Osteocyte (in vitro differentiated cells): ENCODE results near the gene WNT9A. TPM values are rescaled to one million over a fixed set of nuclear protein-coding genes. Genes with fewer than 3 reads are reported as not detected.
"Not testable (repeated sequence)": the region's sequence is repeated elsewhere in the genome, so short reads cannot be mapped to it uniquely, and the experiment has no call there.

ENCODE experiments used
- DNase-seq: peaks from one replicate; pipeline ENCODE4 v3.0.0; 2021; ENCODE audit warnings: mixed read lengths; ENCODE audit not compliant: unreplicated experiment; ENCODE audit errors: extremely low spot score
- H3K27ac Mint-ChIP-seq: one replicate; pipeline ENCODE4 v1.8.0; 2021; ENCODE audit warnings: mild to moderate bottlenecking, mixed read lengths; ENCODE audit not compliant: unreplicated experiment
- H3K27me3 Mint-ChIP-seq: one replicate; pipeline ENCODE4 v1.8.0; 2021; ENCODE audit warnings: mixed read lengths; ENCODE audit not compliant: unreplicated experiment
- H3K36me3 Mint-ChIP-seq: one replicate; pipeline ENCODE4 v1.8.0; 2021; ENCODE audit warnings: mixed read lengths; ENCODE audit not compliant: unreplicated experiment
- H3K4me1 Mint-ChIP-seq: one replicate; pipeline ENCODE4 v1.8.0; 2021; ENCODE audit warnings: mixed read lengths; ENCODE audit not compliant: unreplicated experiment
- H3K4me3 Mint-ChIP-seq: one replicate; pipeline ENCODE4 v1.8.0; 2021; ENCODE audit warnings: mild to moderate bottlenecking, moderate library complexity, mixed read lengths; ENCODE audit not compliant: unreplicated experiment
- H3K9me3 Mint-ChIP-seq: one replicate; pipeline ENCODE4 v1.8.0; 2021; ENCODE audit warnings: mixed read lengths; ENCODE audit not compliant: unreplicated experiment
- CTCF ChIP-seq: fragments of 200-600 bp; sonication (generic); IDR thresholded peaks from 2 replicates; pipeline ENCODE4 v1.5.0; 2021; ENCODE audit warnings: antibody characterized with exemption, mild to moderate bottlenecking, moderate library complexity
- total RNA-seq: library from RNA; stranded (reverse); gene quantifications from 2 replicates; pipeline ENCODE4 v1.2.1, GENCODE V29; 2021

Gene WNT9A
- total RNA-seq, 1 donor from 2014 or later: 4.9 TPM

DNA sequence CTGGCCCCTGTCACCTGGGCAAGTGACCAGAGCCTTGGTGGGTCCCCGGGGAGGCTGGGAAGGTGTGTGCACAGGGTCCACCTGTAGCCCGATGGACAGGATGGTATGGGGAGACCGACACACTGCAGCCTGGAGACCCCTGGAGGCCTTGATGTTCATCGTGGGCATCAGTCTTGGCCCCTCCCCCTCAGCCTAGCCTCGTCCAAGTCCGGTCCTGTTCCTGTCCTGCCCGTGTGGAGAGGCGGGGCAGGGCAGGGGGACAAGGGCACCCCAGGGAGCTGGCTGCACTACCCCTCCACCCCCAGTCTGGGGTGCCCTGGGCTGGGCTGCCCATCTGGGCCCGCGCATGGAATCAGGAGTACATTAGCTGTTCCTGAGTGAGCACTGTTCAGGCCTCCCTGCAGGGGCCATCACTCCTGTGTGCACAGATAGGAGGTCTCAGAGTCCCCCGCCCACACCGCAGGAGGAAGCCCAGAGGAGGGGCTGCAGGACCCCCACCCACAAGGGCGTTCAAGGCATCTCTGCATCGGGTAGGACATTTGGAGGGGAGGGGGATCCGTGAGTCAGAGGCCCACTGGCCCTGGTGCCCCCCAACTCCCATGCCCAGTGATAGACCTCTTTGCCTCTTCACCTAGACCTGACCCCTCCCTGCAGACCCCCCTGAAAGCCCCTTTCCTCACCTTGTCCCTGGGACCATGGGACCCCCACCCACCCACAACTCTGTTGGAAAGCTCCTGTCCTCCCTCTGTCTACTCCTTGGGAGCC, 63.2 kb downstream of the WNT9A start:
- no peak for DNase-seq
- peaks cover 27% of the 10 kb centered on the region for H3K27me3 Mint-ChIP-seq

DNA sequence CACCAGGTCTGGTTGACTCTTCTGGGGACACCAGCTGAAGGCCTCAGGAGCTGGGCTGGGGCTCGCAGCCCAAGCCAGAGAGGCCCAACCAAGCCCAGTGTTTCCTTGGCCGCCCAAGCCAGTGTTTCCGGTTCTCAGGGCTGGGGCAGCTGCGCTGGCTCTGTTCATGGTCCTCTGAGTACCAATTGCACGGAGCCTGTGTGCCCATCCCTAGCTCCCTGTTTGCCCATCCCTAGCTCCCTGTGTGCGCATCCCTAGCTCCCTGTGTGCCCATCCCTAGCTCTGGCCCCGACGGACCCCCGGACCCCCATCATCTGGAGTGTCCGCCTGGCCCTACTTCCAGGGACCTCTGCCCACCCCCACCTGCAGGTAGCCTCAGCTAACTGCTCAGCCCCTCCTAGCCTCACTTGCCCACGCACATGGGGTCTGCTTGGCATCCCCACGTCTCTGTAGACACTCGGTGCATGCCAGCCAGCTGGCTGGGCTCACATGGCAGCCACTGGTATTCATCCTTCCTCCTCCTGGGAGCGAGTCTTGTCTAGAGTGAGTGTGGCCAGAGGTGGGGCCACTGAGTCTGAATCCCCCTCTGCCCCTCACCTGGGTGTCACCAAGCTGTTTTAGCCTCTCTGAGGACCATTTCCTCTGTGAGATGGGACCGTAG, 64.0 kb downstream of the WNT9A start:
- no peak overlapping the region for H3K4me3 Mint-ChIP-seq

More for the DNA sequence above, 63.2 kb downstream of the WNT9A start:
- TF ChIP-seq CTCF: no peak
- peaks cover 14% of the 10 kb centered on the region for H3K4me1 Mint-ChIP-seq
- no peaks in the 10 kb centered on the region for H3K9me3 Mint-ChIP-seq
- no peak overlapping the region for H3K4me3 Mint-ChIP-seq
- no peaks in the 10 kb centered on the region for H3K36me3 Mint-ChIP-seq
- H3K27ac Mint-ChIP-seq: no peak overlapping the region

GRCh38 chr1:227883073-227883520, 64.6 kb downstream of the WNT9A start:
- no peaks in the 10 kb centered on the region for H3K9me3 Mint-ChIP-seq
- peaks cover 14% of the 10 kb centered on the region for H3K4me1 Mint-ChIP-seq
- H3K4me3 Mint-ChIP-seq: no peak overlapping the region
- H3K27me3 Mint-ChIP-seq: peaks cover 40% of the 10 kb centered on the region
- TF ChIP-seq CTCF: no peak
- no peaks in the 10 kb centered on the region for H3K36me3 Mint-ChIP-seq
- no peak overlapping the region for H3K27ac Mint-ChIP-seq
- DNase-seq: peak; percentile 81

More for the DNA sequence above, 64.0 kb downstream of the WNT9A start:
- no peak for TF ChIP-seq CTCF
- Mint-ChIP-seq H3K27me3 (peaks cover 34% of the 10 kb centered on the region), H3K36me3 (no peaks in the 10 kb centered on the region), H3K27ac (no peak overlapping the region), H3K4me1 (peaks cover 14% of the 10 kb centered on the region), H3K9me3 (no peaks in the 10 kb centered on the region)
- no peak for DNase-seq

- H3K27ac Mint-ChIP-seq: no peak overlapping the region
- no peaks in the 10 kb centered on the region for H3K9me3 Mint-ChIP-seq
- peaks cover 1% of the 10 kb centered on the region for H3K4me1 Mint-ChIP-seq
- no peak for TF ChIP-seq CTCF
- H3K27me3 Mint-ChIP-seq: peaks cover 61% of the 10 kb centered on the region
- H3K36me3 Mint-ChIP-seq: no peaks in the 10 kb centered on the region
- no peak for DNase-seq
- H3K4me3 Mint-ChIP-seq: no peak overlapping the region
Observed at GRCh38 chr1:227880342-227880924, 67.3 kb downstream of the WNT9A start.

GRCh38 chr1:227877810-227878209, 69.9 kb downstream of the WNT9A start:
- H3K27me3 Mint-ChIP-seq: peaks cover 88% of the 10 kb centered on the region
- H3K27ac Mint-ChIP-seq, H3K36me3 Mint-ChIP-seq, H3K9me3 Mint-ChIP-seq, H3K4me3 Mint-ChIP-seq, DNase-seq, H3K4me1 Mint-ChIP-seq: not testable (repeated sequence)

- not testable (repeated sequence) for H3K9me3 Mint-ChIP-seq, H3K4me3 Mint-ChIP-seq, H3K36me3 Mint-ChIP-seq, H3K4me1 Mint-ChIP-seq, H3K27ac Mint-ChIP-seq, DNase-seq
- H3K27me3 Mint-ChIP-seq: peaks cover 72% of the 10 kb centered on the region
Observed at GRCh38 chr1:227871892-227872291, 75.8 kb downstream of the WNT9A start.
